GM19099 (cell line): ENCODE data around the gene WDR64.

Source experiments
- POLR2A ChIP-seq: IDR thresholded peaks from 3 replicates; pipeline ENCODE4 v1.6.1; 2011; ENCODE audit warnings: low read depth; ENCODE audit not compliant: insufficient read length; ENCODE audit errors: extremely low read depth

Gene WDR64

DNA sequence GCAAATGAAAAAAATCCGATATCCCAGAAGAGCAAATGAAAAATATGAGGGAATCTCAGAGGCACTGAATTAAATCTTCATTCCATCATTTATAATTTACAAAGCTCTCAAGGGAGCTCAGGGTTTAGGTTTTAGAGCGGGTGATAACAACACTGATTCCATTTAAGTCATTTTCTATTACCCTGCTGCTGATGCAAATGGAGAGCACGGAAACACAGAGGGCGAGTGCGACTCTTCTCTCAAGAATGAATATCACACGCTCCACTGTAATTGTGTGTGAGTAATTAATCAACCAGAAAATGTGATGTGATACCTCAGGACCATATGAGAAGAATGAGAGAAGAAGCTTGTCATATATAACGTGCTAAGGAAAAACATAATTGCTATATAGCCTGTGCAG is 34.7 kb upstream of the WDR64 start:
- TF ChIP-seq POLR2A: no peak

DNA sequence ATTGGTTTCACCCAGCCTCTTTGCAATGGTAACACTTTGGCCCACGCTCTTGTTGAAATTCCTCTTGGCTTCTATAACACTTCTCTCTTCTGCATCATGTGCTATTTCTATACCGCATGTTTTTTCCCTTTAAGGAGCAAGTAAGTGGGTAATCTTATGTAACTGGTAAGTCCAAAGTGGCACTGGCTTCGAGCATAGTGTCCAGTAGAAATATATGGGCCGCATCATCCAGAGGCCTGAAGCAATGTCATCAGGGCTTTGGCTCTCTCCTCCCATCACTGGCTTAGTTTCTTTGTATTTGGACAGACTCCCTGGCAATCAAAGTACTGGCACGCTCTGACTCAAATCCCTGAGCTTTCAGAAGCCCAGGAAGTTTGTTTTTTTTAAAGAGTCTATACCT is 29.4 kb upstream of the WDR64 start:
- no peak for TF ChIP-seq POLR2A

DNA sequence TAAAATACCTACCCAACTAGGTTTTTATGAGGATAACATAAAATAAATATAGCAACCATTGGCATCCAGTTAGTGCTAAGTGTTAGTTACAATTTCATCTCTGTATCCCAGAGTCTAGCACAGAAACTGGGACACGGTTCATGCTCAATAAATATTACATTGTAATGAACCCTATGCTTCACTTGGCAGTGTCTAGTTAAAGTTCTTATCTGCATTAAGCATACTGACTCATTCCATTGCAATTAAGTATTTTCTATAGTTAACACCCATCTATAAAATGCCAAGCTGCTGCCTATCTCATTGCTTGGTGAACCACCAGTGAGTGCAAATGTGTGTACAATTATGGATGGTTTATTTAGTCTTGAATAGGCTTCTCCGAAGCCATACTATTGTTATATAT is 27.1 kb upstream of the WDR64 start:
- TF ChIP-seq POLR2A: no peak

GRCh38 chr1:241627453-241628259 is 24.4 kb upstream of the WDR64 start:
- TF ChIP-seq POLR2A: no peak

- no peak for TF ChIP-seq POLR2A
Measured at GRCh38 chr1:241630005-241630404, 22.1 kb upstream of the WDR64 start.

GRCh38 chr1:241630476-241630875 is 21.6 kb upstream of the WDR64 start:
- no peak for TF ChIP-seq POLR2A

DNA sequence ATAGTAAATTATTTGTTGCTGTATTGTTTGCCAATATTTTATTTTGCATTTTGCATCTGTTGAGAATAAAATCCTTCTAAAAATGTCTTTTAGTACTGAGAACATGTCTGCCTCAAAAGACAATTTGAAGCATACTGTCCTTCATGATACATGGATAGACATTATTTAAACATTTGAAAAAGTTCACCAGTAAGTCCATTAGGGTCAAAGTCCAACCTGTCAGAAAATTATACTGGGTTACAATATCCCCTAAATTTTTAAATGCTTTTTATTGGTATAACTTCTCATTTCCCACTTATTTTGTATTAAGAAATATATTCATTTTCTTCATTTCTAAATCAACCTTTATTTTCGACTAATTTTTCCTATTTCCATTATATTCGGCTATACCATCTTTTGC is 21.2 kb upstream of the WDR64 start:
- no peak for TF ChIP-seq POLR2A

GRCh38 chr1:241631674-241632073 is 20.4 kb upstream of the WDR64 start:
- no peak for TF ChIP-seq POLR2A

DNA sequence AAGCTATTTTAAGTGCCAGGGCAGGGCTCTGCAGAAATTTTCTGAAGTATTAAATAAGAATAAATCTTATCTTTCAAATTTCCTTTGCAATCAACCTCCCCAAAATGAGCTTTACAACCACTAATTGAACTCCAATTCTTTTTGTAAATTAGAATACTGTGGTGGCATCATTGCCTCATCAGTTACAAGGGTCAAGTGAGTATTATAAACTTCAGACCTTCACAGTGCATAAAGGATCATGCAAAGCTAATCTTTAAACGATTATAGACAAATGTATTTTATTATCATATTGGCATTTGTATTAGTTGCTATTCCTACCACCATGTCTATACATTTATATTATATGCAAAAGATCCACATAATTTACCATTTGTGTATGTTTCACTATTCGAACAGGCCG is 19.1 kb upstream of the WDR64 start:
- TF ChIP-seq POLR2A: no peak

DNA sequence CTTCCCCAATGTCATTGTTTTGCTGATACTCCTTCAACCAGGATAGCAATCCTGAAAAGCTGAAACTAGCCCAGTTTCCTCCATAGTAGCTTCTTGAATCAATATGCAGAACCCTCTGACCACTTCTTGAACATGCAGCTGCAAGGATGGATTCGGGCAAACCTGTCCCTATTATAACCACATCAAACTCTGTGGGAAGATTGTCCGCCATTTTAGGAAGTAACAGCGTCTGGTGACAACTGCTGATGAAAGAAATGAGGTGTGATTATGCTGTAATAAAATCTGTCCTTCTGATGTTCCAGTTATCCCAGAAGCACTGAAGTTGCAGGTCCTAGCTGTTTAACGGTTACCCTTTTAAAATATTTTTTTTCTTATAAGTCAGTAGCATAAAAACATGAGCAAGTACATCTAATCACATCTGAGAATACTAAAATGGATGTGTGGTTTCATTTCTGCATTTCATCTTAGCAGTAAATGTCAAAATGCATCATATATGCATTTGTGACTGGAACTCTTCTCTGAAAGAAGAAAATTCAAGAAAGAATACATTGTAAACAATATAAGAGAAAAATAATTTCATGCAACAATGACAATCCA is 16.4 kb upstream of the WDR64 start:
- TF ChIP-seq POLR2A: no peak

GRCh38 chr1:241636291-241636690 is 15.8 kb upstream of the WDR64 start:
- TF ChIP-seq POLR2A: no peak

- TF ChIP-seq POLR2A: no peak
Measured at GRCh38 chr1:241637046-241637590, 15.0 kb upstream of the WDR64 start.

DNA sequence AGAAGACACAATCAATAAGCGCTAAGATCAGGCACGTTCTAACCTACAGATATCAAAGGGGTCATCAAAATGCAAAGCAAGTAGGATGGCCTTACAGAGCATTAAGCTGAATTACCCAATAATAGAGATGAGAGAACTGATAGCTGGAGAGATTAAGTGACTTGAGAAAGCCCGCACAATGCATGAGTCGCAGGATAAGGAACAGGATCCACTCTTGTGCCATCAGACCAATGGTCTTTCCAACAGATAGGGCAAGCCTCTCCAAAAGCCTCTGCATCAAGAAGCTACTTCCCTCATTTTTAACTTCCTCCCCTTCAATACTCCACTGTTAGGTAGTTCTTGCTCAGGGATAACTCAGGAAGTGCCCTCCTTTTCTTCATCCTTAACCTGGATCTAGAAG is 14.5 kb upstream of the WDR64 start:
- TF ChIP-seq POLR2A: no peak

DNA sequence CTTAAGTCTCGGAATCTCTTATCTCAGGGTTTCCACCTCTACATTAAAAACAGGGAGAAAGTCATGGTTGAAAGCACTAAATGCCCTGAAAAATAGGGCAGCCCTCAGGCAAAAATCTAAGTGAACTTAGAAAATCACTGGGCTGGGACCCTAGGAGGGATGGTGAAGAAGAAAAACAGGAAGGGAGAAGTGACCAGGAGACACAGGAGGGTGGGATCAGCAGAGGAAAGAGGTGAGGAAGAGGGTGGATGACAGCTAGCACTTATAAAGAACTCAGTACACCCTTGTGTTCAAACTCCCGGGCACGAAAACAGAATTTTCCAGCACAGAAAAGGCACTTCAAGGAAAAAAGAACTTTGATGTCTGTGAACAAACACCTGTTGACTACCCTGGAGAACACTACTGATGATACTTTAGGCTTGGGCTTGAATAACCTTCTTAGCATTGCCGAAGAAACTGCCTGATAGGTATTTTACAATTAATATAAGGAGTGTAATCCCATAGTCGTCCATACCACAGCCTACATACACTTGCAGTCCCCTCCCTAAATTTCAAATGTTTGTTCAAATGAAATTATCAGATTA is 13.9 kb upstream of the WDR64 start:
- TF ChIP-seq POLR2A: no peak

GRCh38 chr1:241638909-241639622 is 13.0 kb upstream of the WDR64 start:
- no peak for TF ChIP-seq POLR2A
